GM13977 (cell line): ENCODE measurements around the gene RUFY4.

Experiments
- DNase-seq: peaks from one replicate; pipeline ENCODE4 v3.0.0; 2012; ENCODE audit warnings: low spot score
- in situ Hi-C: fragments of 300-500 bp; cut with MboI; formaldehyde crosslinking; loops from one replicate; pipeline ENCODE4 v1.12.0; 2022; ENCODE audit warnings: low sequenced_read_pairs, low pct_unique_long_range_greater_than_20kb, mixed read lengths, inconsistent platforms; ENCODE audit not compliant: unreplicated experiment
- TF ChIP-seq, protein P1 (sequence below): IDR thresholded peaks from 2 replicates; pipeline ENCODE4 v1.5.1; 2012; ENCODE audit warnings: mild to moderate bottlenecking, control low read depth; ENCODE audit not compliant: insufficient read depth; ENCODE audit errors: extremely low read depth, missing control alignments

Gene RUFY4

DNA sequence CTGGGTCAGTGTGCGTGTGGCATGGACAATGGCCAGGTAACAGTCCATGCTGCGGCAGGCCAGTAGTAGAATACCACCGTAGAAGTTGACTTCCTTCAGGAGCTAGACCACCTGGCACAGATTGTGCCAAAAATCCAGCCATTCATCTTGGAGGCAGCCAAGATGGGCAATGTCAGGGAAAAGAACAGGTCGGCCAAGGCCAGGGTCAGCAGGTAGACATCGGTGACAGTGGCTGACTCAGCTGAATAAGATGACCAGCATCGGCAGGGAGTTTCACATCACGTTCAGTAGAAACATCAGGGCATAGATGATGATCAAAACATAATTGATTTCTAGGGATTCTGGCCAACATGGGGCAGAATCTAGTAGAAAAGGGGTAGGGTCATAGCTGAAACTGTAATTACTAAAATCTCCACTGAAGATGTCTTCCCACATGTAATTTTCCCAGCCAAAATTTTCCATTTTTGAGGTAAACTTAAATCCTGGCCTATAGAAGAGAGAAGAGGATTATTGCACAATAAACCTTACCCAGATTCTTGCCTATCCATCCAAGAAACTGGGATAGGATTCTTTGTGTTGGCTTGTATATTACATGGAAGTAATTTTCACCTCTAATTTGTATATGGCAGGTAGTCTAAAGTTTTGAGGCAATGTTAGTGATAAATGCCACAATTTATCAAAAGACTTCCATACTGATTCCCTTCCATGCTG lies 7.9 kb upstream of the RUFY4 start:
- no peak for DNase-seq
- in situ Hi-C loops = no loop called here
- TF ChIP-seq, protein P1, sequence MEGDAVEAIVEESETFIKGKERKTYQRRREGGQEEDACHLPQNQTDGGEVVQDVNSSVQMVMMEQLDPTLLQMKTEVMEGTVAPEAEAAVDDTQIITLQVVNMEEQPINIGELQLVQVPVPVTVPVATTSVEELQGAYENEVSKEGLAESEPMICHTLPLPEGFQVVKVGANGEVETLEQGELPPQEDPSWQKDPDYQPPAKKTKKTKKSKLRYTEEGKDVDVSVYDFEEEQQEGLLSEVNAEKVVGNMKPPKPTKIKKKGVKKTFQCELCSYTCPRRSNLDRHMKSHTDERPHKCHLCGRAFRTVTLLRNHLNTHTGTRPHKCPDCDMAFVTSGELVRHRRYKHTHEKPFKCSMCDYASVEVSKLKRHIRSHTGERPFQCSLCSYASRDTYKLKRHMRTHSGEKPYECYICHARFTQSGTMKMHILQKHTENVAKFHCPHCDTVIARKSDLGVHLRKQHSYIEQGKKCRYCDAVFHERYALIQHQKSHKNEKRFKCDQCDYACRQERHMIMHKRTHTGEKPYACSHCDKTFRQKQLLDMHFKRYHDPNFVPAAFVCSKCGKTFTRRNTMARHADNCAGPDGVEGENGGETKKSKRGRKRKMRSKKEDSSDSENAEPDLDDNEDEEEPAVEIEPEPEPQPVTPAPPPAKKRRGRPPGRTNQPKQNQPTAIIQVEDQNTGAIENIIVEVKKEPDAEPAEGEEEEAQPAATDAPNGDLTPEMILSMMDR = no peak

DNA sequence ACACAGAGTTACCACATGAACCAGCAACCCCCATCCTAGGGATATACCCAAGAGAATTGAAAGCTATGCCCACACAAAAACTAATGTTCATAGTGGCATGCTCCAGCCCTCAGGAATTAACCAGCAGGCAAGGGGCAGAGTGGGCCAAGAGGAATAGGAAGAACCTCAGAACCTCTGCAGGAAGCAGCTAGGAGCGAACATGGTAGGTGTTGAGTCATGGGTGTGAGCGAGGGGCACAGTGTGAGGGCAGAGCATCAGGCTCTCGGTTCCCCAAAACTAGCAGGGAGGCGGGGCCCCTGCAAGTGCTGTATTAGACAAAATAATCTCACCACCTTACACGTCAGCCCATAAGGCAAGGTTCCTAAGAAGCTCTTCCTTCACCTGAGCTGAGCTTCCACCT lies 5.6 kb upstream of the RUFY4 start:
- TF ChIP-seq, protein P1 = no peak
- peak; percentile 59 for DNase-seq
- in situ Hi-C loops = no loop called here

DNA sequence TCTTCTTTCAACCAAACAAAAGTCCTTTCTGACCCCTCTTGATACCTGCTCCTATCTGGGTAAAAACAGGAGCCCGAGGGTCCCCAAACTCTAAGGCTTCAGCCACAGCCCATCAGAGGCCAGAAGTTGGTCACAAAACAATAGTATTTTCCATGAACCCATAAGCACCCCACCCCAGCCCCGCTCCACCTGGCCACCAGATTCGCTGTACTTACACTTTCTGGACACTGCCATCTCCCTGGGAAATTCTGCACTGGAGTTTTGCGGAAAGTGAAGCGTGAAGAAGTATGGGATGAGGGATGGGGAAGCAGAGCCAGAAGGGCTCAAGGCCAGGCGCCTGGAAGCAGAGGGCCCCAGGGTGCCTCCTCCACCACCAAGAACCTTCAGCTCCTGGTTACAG lies 5.2 kb upstream of the RUFY4 start:
- DNase-seq = no peak
- TF ChIP-seq, protein P1 = no peak
- in situ Hi-C loops = no loop called here

DNA sequence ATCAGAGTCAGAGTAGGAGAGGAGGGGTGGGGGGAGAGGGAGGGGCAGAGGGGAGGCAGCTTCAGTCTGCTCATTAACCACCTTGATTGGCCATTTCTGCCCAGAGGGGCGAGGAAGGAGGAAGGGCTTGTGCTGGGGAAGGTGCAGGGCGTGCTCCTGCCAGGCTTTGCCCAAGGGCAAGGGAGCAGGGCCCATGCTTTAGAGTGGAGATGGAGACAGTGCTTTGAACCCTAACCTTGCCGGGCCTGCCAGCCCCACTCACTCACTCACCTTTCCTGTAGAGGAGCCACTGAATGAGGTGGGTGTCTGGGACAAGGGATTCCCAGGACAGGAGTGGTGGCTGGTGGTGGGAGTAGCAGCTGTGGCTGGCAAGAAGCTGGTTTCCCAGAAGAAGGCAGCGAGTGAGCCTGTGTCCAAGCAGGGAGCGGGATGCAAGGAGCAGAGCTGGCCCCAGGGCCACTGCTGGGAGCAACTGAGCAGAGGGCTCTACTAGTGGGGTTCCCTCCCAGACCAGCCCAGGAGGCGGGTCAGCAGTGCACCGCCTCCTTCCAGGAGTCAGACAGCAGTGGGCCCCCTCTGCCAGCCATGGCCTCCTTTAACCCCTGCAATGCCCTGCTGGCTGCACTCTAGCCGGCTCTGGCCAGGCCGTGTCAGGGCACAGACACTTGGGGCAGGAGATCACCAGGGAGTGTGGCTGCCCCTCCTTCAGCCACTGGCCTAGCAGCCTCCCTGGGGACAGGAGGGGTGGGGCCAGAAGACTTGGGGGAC lies 3.6 kb upstream of the RUFY4 start:
- DNase-seq = no peak
- in situ Hi-C loops = no loop called here
- TF ChIP-seq, protein P1 = no peak

DNA sequence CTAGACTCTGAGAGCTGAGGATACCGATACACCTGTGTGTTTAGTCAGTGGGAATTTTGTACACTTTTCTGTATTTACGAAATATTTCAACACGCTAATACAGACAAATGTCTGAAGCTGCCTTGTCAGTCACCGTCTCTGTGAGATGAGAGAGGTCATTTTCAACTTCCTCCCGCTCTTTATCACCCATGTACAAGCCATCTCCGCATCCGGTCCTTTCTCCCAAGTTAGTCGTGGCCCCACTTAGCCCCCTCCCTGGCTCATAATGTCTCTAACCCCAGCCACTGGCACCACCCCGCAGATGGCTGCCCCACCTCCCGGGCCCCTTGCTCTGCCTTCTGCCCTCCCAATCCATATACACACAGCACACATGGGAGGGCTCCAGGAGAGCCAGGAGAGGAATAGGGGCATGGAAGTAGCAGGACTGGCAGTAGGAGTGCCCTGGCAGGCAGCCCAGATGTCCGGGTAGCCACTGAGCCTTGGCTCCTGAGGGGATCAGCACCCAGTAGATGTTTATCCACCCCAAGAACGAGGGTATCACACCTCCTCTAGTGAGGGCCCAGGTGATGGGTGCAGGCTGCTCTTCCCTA lies 2.0 kb upstream of the RUFY4 start:
- in situ Hi-C loops = no loop called here
- TF ChIP-seq, protein P1 = no peak
- DNase-seq = no peak

DNA sequence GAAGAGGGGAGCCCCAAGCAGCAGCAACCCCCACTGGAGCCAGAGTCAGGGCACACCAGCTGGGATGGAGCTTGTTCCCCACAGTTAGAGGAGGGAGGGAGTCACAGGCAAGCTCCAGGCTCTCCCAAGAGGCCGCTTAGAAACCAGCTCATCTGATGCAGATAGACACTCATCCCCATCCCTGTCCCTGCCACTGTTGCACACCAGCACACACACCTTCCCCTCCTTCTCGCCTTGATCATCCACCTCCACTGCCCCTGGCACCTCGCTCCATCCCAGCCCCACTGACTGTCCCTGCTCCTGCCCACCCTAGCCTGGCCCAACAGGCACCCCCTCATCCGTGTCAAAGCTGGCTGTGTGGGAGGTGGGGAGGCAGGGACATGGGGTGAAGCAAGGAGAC lies 1.5 kb upstream of the RUFY4 start:
- TF ChIP-seq, protein P1 = no peak
- no peak for DNase-seq
- in situ Hi-C loops = no loop called here
